ENCODE results near the gene MSANTD1.

Gene MSANTD1

DNA sequence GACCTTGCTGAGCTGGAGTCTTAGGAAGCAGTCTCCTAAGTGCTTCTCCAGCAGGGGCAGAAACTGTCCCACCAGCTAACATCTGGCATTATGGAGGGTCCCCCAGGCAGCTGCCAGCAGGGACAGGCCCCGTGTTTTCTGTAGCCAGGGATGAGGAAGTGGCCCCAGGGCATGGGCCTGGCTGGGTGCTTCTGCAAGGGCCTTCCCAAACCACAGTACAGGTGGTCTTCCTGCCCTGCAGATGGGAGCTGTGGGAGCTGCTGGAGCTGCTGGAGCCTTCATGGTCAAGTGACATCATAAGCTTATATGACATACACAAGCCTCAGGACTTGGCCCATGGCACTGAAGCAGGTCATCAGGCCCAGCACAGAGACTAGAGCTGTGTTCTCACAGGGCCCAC lies 5.0 kb upstream of the MSANTD1 start:
- H4K8ac ChIP-seq (ENCODE audit: low read depth, low read length): no peak overlapping the region
- no peaks in the 10 kb centered on the region for H3K27me3 ChIP-seq (ENCODE audit: insufficient read depth, low read length, poor library complexity)
- H3K9ac ChIP-seq (ENCODE audit: low read length): no peak overlapping the region
- H3K56ac ChIP-seq (ENCODE audit: low read length): no peak overlapping the region
- H4K5ac ChIP-seq (ENCODE audit: low read length): no peak overlapping the region
- H2BK120ac ChIP-seq (ENCODE audit: low read depth, low read length): no peak overlapping the region
- H3K23ac ChIP-seq (ENCODE audit: low read length): no peak overlapping the region
- DNase-seq: no peak
- H3K4ac ChIP-seq (ENCODE audit: low read depth, low read length): no peak overlapping the region
- H3K79me2 ChIP-seq (ENCODE audit: control insufficient read depth, insufficient read depth, low read length): no peaks in the 10 kb centered on the region
- no peak overlapping the region for H2BK15ac ChIP-seq (replicated peaks; ENCODE audit: low read depth)
- no CpG with 5 or more reads among the region's 1 CpG for WGBS (ENCODE audit: extremely low coverage, insufficient coverage, low lambda C conversion rate)
- H3K79me1 ChIP-seq (ENCODE audit: low read length): no peaks in the 10 kb centered on the region
- no peak overlapping the region for H3K27ac ChIP-seq (ENCODE audit: low read depth, low read length)
- no peak overlapping the region for H2AK5ac ChIP-seq (ENCODE audit: low read length)
- no peak overlapping the region for H3K18ac ChIP-seq (ENCODE audit: low read length)
- peaks cover 1% of the 10 kb centered on the region for H3K36me3 ChIP-seq (ENCODE audit: control insufficient read depth, insufficient read depth, low read length)
- H2BK5ac ChIP-seq (ENCODE audit: low read length): no peak overlapping the region
- no peak overlapping the region for H3K4me2 ChIP-seq (ENCODE audit: low read length)
- H3K4me1 ChIP-seq (ENCODE audit: control insufficient read depth, low read depth, low read length): no peaks in the 10 kb centered on the region
- no peak overlapping the region for H3K4me3 ChIP-seq (ENCODE audit: low read length)

DNA sequence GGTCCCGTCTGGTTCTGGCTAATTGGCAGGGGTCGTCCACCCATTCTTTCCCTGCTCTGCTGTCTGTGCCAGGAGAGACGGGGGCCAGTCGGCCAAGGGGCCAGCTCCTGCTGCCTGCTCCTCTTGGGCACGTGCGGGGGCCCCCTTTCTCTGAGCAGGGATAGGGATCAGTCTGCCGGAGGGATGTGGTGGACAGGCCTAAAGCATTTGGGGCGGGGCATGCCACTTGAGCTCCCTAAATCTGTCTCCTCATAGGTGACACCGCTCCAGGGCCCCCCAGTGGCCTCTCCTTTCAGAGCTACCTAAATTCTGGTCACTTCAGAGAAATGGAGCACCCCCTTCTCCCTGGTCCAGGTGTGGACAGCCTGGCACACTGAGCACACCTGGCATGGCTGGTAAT lies 4.2 kb upstream of the MSANTD1 start:
- Histone ChIP-seq H3K79me2 (ENCODE audit: control insufficient read depth, insufficient read depth, low read length) (no peaks in the 10 kb centered on the region), H3K9ac (ENCODE audit: low read length) (no peak overlapping the region), H2BK120ac (ENCODE audit: low read depth, low read length) (no peak overlapping the region), H3K27me3 (ENCODE audit: insufficient read depth, low read length, poor library complexity) (no peaks in the 10 kb centered on the region), H3K56ac (ENCODE audit: low read length) (no peak overlapping the region), H3K23ac (ENCODE audit: low read length) (no peak overlapping the region), H3K4me3 (ENCODE audit: low read length) (no peak overlapping the region), H4K5ac (ENCODE audit: low read length) (no peak overlapping the region), H3K36me3 (ENCODE audit: control insufficient read depth, insufficient read depth, low read length) (no peaks in the 10 kb centered on the region), H4K8ac (ENCODE audit: low read depth, low read length) (no peak overlapping the region), H3K4me2 (ENCODE audit: low read length) (no peak overlapping the region), H3K79me1 (ENCODE audit: low read length) (no peaks in the 10 kb centered on the region), H3K27ac (ENCODE audit: low read depth, low read length) (no peak overlapping the region), H3K18ac (ENCODE audit: low read length) (no peak overlapping the region), H3K4me1 (ENCODE audit: control insufficient read depth, low read depth, low read length) (no peaks in the 10 kb centered on the region), H3K4ac (ENCODE audit: low read depth, low read length) (no peak overlapping the region), H2AK5ac (ENCODE audit: low read length) (no peak overlapping the region), H2BK15ac (replicated peaks; ENCODE audit: low read depth) (no peak overlapping the region), H2BK5ac (ENCODE audit: low read length) (no peak overlapping the region)
- WGBS (ENCODE audit: extremely low coverage, insufficient coverage, low lambda C conversion rate): no CpG with 5 or more reads among the region's 9 CpGs
- no peak for DNase-seq

DNA sequence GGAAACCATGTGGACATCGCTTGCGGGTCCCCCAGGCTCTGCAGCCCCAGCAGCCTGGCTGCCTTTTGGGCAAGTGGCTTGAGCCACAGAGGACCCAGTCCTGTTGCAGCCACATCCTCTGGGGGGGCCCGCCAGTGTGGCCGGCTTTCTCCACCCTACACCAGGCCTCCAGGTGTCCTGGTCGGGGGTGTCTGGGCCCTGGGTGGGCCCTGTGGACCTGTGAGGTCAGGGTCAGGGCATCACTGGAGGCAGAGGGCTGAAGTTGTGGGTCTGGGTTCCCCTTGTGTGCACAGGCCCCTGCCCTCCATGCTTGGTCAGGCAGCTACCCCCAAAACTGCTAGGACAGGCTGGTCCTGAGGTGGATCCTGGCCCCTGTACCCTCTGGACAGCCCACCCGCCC lies 3.3 kb upstream of the MSANTD1 start:
- DNase-seq: no peak
- Histone ChIP-seq H2AK5ac (ENCODE audit: low read length) (no peak overlapping the region), H3K23ac (ENCODE audit: low read length) (no peak overlapping the region), H3K4me3 (ENCODE audit: low read length) (no peak overlapping the region), H3K27ac (ENCODE audit: low read depth, low read length) (no peak overlapping the region), H3K27me3 (ENCODE audit: insufficient read depth, low read length, poor library complexity) (no peaks in the 10 kb centered on the region), H3K4me2 (ENCODE audit: low read length) (no peak overlapping the region), H3K4me1 (ENCODE audit: control insufficient read depth, low read depth, low read length) (no peaks in the 10 kb centered on the region), H2BK15ac (replicated peaks; ENCODE audit: low read depth) (no peak overlapping the region), H4K5ac (ENCODE audit: low read length) (no peak overlapping the region), H3K18ac (ENCODE audit: low read length) (no peak overlapping the region), H3K36me3 (ENCODE audit: control insufficient read depth, insufficient read depth, low read length) (no peaks in the 10 kb centered on the region), H4K8ac (ENCODE audit: low read depth, low read length) (no peak overlapping the region), H3K79me1 (ENCODE audit: low read length) (no peaks in the 10 kb centered on the region), H2BK120ac (ENCODE audit: low read depth, low read length) (no peak overlapping the region), H3K56ac (ENCODE audit: low read length) (no peak overlapping the region), H3K4ac (ENCODE audit: low read depth, low read length) (no peak overlapping the region), H3K79me2 (ENCODE audit: control insufficient read depth, insufficient read depth, low read length) (no peaks in the 10 kb centered on the region), H3K9ac (ENCODE audit: low read length) (no peak overlapping the region), H2BK5ac (ENCODE audit: low read length) (no peak overlapping the region)
- no CpG with 5 or more reads among the region's 6 CpGs for WGBS (ENCODE audit: extremely low coverage, insufficient coverage, low lambda C conversion rate)

DNA sequence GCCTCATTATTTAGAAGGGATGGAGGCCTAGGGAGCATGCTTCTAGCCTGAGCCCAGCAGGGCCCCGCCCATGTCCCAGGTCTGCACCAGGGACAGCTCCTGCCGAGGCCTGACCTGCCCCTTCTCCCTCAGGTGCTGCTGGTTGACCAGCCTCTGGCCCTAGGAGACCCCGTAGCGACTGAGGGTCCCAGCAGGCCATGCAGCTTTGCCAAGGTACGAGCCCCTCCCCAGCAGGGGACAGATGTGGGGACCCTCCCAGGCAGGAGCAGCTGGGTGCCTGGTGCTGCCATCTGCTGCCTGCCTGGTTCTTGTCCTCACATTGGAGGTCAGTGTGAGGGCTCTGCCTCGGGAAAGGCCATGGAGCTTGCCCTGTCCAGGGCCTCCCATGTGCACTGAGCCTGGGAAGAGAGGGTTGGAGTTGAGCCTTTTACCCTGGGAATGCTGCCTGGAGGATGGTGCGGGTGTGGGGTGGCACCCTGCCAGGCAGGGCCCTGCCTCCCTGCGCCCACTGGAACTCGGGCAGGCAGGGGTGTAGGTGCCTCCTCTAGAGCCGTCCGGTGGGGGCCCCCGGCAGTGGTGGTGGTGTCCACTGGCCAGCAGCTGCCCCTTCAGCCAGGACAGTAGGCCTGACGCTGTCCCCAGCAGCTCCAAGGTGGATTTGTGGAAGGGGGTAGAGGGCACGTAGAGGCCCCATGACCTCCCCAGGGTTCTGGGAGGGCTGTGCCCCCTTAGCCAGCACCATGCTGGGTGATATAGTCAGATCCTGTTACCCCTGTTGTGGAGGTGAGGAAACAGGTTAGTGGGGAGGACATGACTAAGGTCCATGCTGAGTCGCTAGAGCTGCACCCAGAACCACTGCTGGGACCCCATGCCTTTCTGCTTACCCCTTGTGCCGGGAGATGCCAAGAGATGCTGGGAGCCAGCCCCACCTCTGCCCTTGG lies 2.2 kb upstream of the MSANTD1 start:
- Histone ChIP-seq H3K4ac (ENCODE audit: low read depth, low read length) (no peak overlapping the region), H3K79me1 (ENCODE audit: low read length) (no peaks in the 10 kb centered on the region), H3K23ac (ENCODE audit: low read length) (no peak overlapping the region), H3K4me2 (ENCODE audit: low read length) (no peak overlapping the region), H3K4me1 (ENCODE audit: control insufficient read depth, low read depth, low read length) (no peaks in the 10 kb centered on the region), H2BK120ac (ENCODE audit: low read depth, low read length) (no peak overlapping the region), H4K5ac (ENCODE audit: low read length) (no peak overlapping the region), H3K27ac (ENCODE audit: low read depth, low read length) (no peak overlapping the region), H4K8ac (ENCODE audit: low read depth, low read length) (no peak overlapping the region), H3K18ac (ENCODE audit: low read length) (no peak overlapping the region), H2BK5ac (ENCODE audit: low read length) (no peak overlapping the region), H3K79me2 (ENCODE audit: control insufficient read depth, insufficient read depth, low read length) (no peaks in the 10 kb centered on the region), H3K9ac (ENCODE audit: low read length) (no peak overlapping the region), H3K56ac (ENCODE audit: low read length) (no peak overlapping the region), H3K27me3 (ENCODE audit: insufficient read depth, low read length, poor library complexity) (no peaks in the 10 kb centered on the region), H2AK5ac (ENCODE audit: low read length) (no peak overlapping the region), H3K4me3 (ENCODE audit: low read length) (no peak overlapping the region), H2BK15ac (replicated peaks; ENCODE audit: low read depth) (no peak overlapping the region), H3K36me3 (ENCODE audit: control insufficient read depth, insufficient read depth, low read length) (no peaks in the 10 kb centered on the region)
- no peak for DNase-seq
- WGBS (ENCODE audit: extremely low coverage, insufficient coverage, low lambda C conversion rate): no CpG with 5 or more reads among the region's 16 CpGs

DNA sequence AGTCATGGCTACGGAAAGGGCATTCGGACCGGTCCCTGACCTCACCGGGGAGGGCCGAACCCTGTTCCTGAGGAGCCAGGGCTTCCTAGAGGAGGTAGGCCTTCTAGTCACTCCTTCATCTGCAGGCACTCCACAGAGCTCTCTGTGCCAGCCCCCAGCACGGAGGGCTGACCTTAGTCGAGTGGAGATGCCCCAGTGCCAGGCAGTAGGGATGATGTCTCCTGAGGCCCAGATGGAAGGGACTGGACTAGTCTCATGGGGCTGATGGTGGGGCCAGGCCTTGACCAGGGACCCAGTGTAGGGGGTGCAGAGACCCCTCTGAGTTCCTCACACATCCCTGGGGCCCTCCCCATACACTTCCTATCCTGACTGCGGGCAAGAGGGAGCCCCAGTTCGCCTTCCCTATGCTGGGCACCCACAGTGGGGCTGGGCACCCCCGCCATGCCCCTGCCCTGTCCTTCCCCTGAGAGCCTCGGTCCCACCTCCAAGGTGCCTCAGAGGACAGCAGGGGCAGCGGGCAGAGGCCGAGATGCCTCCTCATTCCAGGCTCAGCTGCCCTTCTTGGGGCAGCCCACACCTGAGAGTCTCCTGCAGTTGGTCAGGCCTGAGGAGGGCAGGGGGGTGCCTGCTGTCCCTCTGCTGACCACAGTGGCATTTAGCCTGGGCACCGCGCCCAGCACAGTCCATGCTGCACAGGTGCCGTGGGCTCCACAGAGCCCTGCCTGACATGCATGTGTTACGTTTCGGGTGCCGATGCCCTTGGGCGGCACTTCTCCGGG lies 1.4 kb upstream of the MSANTD1 start:
- Histone ChIP-seq H3K36me3 (ENCODE audit: control insufficient read depth, insufficient read depth, low read length) (no peaks in the 10 kb centered on the region), H3K79me2 (ENCODE audit: control insufficient read depth, insufficient read depth, low read length) (no peaks in the 10 kb centered on the region), H3K4me3 (ENCODE audit: low read length) (no peak overlapping the region), H4K5ac (ENCODE audit: low read length) (no peak overlapping the region), H3K4me1 (ENCODE audit: control insufficient read depth, low read depth, low read length) (no peaks in the 10 kb centered on the region), H3K79me1 (ENCODE audit: low read length) (no peaks in the 10 kb centered on the region), H3K4ac (ENCODE audit: low read depth, low read length) (no peak overlapping the region), H3K4me2 (ENCODE audit: low read length) (no peak overlapping the region), H2BK5ac (ENCODE audit: low read length) (no peak overlapping the region), H3K23ac (ENCODE audit: low read length) (no peak overlapping the region), H3K27ac (ENCODE audit: low read depth, low read length) (no peak overlapping the region), H2BK120ac (ENCODE audit: low read depth, low read length) (no peak overlapping the region), H3K27me3 (ENCODE audit: insufficient read depth, low read length, poor library complexity) (no peaks in the 10 kb centered on the region), H3K18ac (ENCODE audit: low read length) (no peak overlapping the region), H3K9ac (ENCODE audit: low read length) (no peak overlapping the region), H2AK5ac (ENCODE audit: low read length) (no peak overlapping the region), H2BK15ac (replicated peaks; ENCODE audit: low read depth) (no peak overlapping the region), H3K56ac (ENCODE audit: low read length) (no peak overlapping the region), H4K8ac (ENCODE audit: low read depth, low read length) (no peak overlapping the region)
- DNase-seq: no peak
- WGBS (ENCODE audit: extremely low coverage, insufficient coverage, low lambda C conversion rate): no CpG with 5 or more reads among the region's 21 CpGs

All from mesendoderm (in vitro differentiated cells).